ENCODE data around the gene ENTPD6. TPM values are rescaled to one million over a fixed set of nuclear protein-coding genes. Genes with fewer than 3 reads are reported as not detected.

ENTPD6 gene
- total and polyA plus RNA-seq, 4 experiments from 2014 or later, result 42.1 to 94.3 (median 68.0) TPM

DNA sequence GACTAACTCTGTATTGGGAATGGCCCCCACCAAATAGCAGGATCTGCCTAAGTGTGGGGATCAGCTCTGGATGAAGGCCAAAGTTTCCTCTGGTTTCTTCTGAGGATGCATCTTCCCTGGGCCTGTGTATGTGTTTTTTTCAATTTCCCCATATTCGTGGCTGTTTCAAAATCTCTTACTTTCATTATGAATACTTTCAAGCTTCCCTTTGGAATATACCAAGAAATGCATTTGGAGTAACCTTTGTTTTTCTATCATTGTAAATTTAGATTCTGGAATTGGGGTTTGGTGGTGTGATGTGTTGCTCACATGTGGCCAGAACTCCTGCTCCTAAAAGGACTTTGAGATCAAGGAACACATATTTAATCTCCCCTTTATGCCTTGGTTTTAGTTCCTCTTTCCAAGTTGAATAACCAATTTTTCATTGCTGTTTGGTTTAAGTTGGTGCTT, 8.4 kb downstream of the ENTPD6 start:
- Mint-ChIP-seq H3K4me1 (peaks cover 24 to 40% (median 38%) of the 10 kb centered on the region in 4 donors), H3K36me3 (peaks cover 12 to 14% of the 10 kb centered on the region in 2 donors), H3K27me3 (no peaks in the 10 kb centered on the region), H3K9me3 (no peaks in the 10 kb centered on the region), H3K4me3 (no peak overlapping the region), H3K27ac (peak overlapping the region in 2 of 7 donors; percentile 2 to 8)
- Histone ChIP-seq H3K9me3 (ENCODE audit: control insufficient read depth in 1 of 2, low read length in 2 of 2) (no peaks in the 10 kb centered on the region), H3K4me3 (ENCODE audit: low read length in 2 of 2) (no peak overlapping the region), H3K4me1 (ENCODE audit: insufficient read depth, low read length) (no peaks in the 10 kb centered on the region), H3K27me3 (ENCODE audit: insufficient read depth, low read length) (no peaks in the 10 kb centered on the region), H3K27ac (ENCODE audit: low read depth, low read length) (no peak overlapping the region), H3K36me3 (ENCODE audit: insufficient read depth, low read length) (no peaks in the 10 kb centered on the region)
- CTCF ChIA-PET (ENCODE audit: partially characterized antibody), result interaction anchor here (1.2 kb wide), 1 partner anchor 195 kb away, joined by 4 read pairs; no protein-coding TSS in a partner anchor
- POLR2A ChIA-PET (ENCODE audit: partially characterized antibody), result interaction anchor here (2.2 kb wide), 1 partner anchor 9 kb away, joined by 11 read pairs; the partner anchor contains the start of gene ENTPD6
- no peak for DNase-seq
- intact Hi-C loops (cut with micrococcal nuclease), result no loop called here

DNA sequence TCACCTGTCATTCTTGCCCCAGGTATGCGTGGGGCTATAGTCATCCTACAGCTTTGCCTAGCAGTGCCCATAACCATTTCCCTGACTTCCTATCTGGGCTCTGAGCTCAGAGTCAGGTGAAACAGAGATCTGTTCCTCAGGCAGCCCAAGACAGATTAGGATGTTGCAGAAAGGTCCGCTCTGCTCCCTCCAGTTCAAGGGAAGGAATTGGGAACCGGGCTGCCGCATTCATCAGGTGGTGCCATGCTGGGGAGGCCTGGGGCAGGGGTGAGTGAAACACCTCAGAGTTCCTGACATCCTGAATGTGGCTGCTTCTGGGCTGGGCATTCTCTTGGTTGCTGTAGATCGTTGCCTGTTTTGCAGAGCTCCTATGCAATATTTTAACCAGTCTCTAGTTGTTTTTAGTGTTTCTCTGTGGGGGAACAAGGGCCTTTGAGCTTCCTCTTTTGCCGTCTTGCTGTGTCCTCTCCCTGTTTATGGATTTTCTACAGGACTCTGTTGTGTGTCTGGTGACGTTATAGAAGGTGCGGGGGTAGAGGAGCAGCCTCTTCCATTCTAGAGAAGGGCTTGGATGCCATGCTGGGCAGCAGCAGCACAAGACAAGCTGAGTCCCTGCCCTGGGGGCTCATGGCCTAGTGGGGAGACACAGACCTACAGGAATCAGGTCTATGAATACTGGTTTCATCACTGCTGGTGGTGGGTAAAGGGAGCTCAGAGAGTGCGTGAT, 9.2 kb downstream of the ENTPD6 start:
- ChIA-PET CTCF (ENCODE audit: partially characterized antibody) (interaction anchor here (1.2 kb wide), 1 partner anchor 195 kb away, joined by 4 read pairs; no protein-coding TSS in a partner anchor), POLR2A (ENCODE audit: partially characterized antibody) (interaction anchor here (2.2 kb wide), 1 partner anchor 10 kb away, joined by 11 read pairs; the partner anchor contains the start of gene ENTPD6)
- no peak for DNase-seq
- peak overlapping the region in 3 of 7 donors; percentile 29 to 72 (median 62) for H3K27ac Mint-ChIP-seq
- no peak overlapping the region for H3K4me3 Mint-ChIP-seq
- Histone ChIP-seq H3K36me3 (ENCODE audit: insufficient read depth, low read length) (no peaks in the 10 kb centered on the region), H3K4me1 (ENCODE audit: insufficient read depth, low read length) (no peaks in the 10 kb centered on the region), H3K27me3 (ENCODE audit: insufficient read depth, low read length) (no peaks in the 10 kb centered on the region), H3K27ac (ENCODE audit: low read depth, low read length) (no peak overlapping the region), H3K9me3 (ENCODE audit: control insufficient read depth in 1 of 2, low read length in 2 of 2) (no peaks in the 10 kb centered on the region), H3K4me3 (ENCODE audit: low read length in 2 of 2) (no peak overlapping the region)
- H3K9me3 Mint-ChIP-seq, result no peaks in the 10 kb centered on the region
- intact Hi-C loops (cut with micrococcal nuclease), result no loop called here
- H3K4me1 Mint-ChIP-seq, result peaks cover 19 to 34% (median 30%) of the 10 kb centered on the region in 4 donors
- H3K36me3 Mint-ChIP-seq, result peaks cover 14 to 16% of the 10 kb centered on the region in 2 donors
- no peaks in the 10 kb centered on the region for H3K27me3 Mint-ChIP-seq

DNA sequence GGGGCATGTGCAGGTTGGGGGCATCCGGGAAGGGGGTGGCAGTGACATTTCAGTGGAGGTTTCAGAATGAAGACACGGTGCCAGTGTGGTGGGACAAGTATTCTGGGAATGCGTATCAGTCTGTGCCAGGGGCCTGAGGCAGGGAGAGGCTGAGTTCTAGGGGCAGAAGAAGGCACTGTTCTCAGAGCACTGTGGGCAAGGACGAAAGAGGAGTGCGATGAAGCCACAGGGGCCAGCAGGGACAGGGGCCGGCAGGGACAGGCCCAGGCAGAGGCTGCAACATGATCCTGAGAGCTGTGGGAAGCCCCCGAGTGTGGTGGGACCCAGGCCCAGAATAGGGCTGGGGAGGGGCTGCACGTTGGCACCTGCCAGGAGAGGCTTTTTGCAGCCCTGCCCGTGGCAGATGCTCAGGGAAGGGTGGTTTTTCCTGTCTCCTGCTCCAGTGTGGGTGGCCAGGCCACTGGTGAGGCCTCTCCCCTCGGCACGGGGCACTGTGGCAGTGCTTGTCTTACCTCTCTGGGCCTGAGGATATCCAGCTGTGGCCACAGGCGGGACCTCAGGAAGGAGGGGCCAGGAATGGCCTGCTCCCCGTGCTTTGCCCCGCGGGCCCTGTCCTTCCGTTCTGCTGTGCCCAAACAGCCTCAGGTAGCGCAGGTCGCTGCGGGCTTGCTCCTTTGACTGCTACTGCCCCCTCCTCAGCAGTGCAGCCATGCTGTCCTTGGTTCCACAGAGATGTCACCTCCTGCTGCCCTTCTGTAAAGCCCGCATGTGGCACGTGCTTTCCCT, 10.0 kb downstream of the ENTPD6 start:
- Histone ChIP-seq H3K4me3 (ENCODE audit: low read length in 2 of 2) (no peak overlapping the region), H3K27me3 (ENCODE audit: insufficient read depth, low read length) (no peaks in the 10 kb centered on the region), H3K9me3 (ENCODE audit: control insufficient read depth in 1 of 2, low read length in 2 of 2) (no peaks in the 10 kb centered on the region), H3K27ac (ENCODE audit: low read depth, low read length) (no peak overlapping the region), H3K4me1 (ENCODE audit: insufficient read depth, low read length) (no peaks in the 10 kb centered on the region), H3K36me3 (ENCODE audit: insufficient read depth, low read length) (no peaks in the 10 kb centered on the region)
- intact Hi-C loops (cut with micrococcal nuclease), result no loop called here
- no peaks in the 10 kb centered on the region for H3K27me3 Mint-ChIP-seq
- H3K4me3 Mint-ChIP-seq, result no peak overlapping the region
- peak overlapping the region in 3 of 7 donors; percentile 29 to 72 (median 62) for H3K27ac Mint-ChIP-seq
- ChIA-PET CTCF (ENCODE audit: partially characterized antibody) (no interaction called here), POLR2A (ENCODE audit: partially characterized antibody) (interaction anchor here (2.2 kb wide), 1 partner anchor 10 kb away, joined by 11 read pairs; the partner anchor contains the start of gene ENTPD6)
- H3K4me1 Mint-ChIP-seq, result peaks cover 13 to 28% (median 24%) of the 10 kb centered on the region in 4 donors
- DNase-seq, result no peak
- H3K9me3 Mint-ChIP-seq, result no peaks in the 10 kb centered on the region
- peaks cover 16 to 17% of the 10 kb centered on the region in 2 donors for H3K36me3 Mint-ChIP-seq

DNA sequence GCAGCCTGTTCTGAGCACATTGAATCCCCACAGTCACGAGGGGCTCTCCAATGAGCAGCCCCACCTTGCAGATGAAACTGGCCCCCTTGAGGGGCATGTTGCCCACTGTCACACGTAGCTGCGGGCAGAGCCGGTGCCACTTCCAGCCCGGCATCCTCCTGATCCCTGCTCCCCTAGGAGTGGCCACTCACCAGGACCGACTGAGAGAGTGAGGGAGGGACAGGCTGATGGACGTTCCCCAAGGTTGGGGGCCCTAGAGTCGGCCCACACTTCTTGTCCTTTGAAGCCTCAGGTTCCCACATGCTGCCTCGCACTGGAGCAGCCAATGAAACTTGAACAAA, 10.5 kb downstream of the ENTPD6 start:
- H3K36me3 Mint-ChIP-seq, result peaks cover 17% of the 10 kb centered on the region in 2 donors
- H3K27me3 ChIP-seq (ENCODE audit: insufficient read depth, low read length), result no peaks in the 10 kb centered on the region
- no peak overlapping the region for H3K27ac ChIP-seq (ENCODE audit: low read depth, low read length)
- intact Hi-C loops (cut with micrococcal nuclease), result no loop called here
- POLR2A ChIA-PET (ENCODE audit: partially characterized antibody), result no interaction called here
- H3K4me1 Mint-ChIP-seq, result peaks cover 9 to 24% (median 18%) of the 10 kb centered on the region in 4 donors
- no peak for DNase-seq
- no peaks in the 10 kb centered on the region for H3K9me3 ChIP-seq (ENCODE audit: control insufficient read depth in 1 of 2, low read length in 2 of 2)
- H3K36me3 ChIP-seq (ENCODE audit: insufficient read depth, low read length), result no peaks in the 10 kb centered on the region
- no peaks in the 10 kb centered on the region for H3K27me3 Mint-ChIP-seq
- H3K4me3 ChIP-seq (ENCODE audit: low read length in 2 of 2), result no peak overlapping the region
- no peaks in the 10 kb centered on the region for H3K9me3 Mint-ChIP-seq
- H3K4me1 ChIP-seq (ENCODE audit: insufficient read depth, low read length), result no peaks in the 10 kb centered on the region
- CTCF ChIA-PET (ENCODE audit: partially characterized antibody), result no interaction called here
- H3K27ac Mint-ChIP-seq, result no peak overlapping the region
- H3K4me3 Mint-ChIP-seq, result no peak overlapping the region

DNA sequence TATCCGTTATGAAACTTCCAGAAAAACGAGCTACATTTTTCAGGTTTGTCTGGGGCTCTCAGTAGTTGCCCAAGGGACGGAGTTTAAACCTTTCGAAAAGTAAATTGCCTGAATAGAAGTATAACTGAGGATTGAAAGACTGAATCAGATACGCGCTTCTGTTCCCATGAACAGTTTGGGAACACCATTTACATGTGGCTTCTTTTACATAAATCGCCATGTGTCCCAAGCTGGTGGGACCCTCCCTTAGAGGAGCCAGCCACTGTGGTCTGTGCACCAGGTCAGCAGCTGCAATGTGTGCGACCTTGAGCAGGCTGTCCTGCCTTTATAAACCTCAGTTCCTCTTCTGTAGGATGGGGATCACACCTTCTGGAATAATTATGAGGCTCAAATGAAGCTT, 11.0 kb downstream of the ENTPD6 start:
- Histone ChIP-seq H3K9me3 (ENCODE audit: control insufficient read depth in 1 of 2, low read length in 2 of 2) (no peaks in the 10 kb centered on the region), H3K27me3 (ENCODE audit: insufficient read depth, low read length) (no peaks in the 10 kb centered on the region), H3K4me3 (ENCODE audit: low read length in 2 of 2) (no peak overlapping the region), H3K4me1 (ENCODE audit: insufficient read depth, low read length) (no peaks in the 10 kb centered on the region), H3K36me3 (ENCODE audit: insufficient read depth, low read length) (no peaks in the 10 kb centered on the region), H3K27ac (ENCODE audit: low read depth, low read length) (no peak overlapping the region)
- POLR2A ChIA-PET (ENCODE audit: partially characterized antibody), result no interaction called here
- Mint-ChIP-seq H3K4me1 (peaks cover 6 to 20% (median 15%) of the 10 kb centered on the region in 4 donors), H3K36me3 (peaks cover 21 to 23% of the 10 kb centered on the region in 2 donors), H3K27me3 (no peaks in the 10 kb centered on the region), H3K4me3 (no peak overlapping the region), H3K9me3 (no peaks in the 10 kb centered on the region), H3K27ac (no peak overlapping the region)
- CTCF ChIA-PET (ENCODE audit: partially characterized antibody), result no interaction called here
- intact Hi-C loops (cut with micrococcal nuclease), result no loop called here
- DNase-seq, result no peak

DNA sequence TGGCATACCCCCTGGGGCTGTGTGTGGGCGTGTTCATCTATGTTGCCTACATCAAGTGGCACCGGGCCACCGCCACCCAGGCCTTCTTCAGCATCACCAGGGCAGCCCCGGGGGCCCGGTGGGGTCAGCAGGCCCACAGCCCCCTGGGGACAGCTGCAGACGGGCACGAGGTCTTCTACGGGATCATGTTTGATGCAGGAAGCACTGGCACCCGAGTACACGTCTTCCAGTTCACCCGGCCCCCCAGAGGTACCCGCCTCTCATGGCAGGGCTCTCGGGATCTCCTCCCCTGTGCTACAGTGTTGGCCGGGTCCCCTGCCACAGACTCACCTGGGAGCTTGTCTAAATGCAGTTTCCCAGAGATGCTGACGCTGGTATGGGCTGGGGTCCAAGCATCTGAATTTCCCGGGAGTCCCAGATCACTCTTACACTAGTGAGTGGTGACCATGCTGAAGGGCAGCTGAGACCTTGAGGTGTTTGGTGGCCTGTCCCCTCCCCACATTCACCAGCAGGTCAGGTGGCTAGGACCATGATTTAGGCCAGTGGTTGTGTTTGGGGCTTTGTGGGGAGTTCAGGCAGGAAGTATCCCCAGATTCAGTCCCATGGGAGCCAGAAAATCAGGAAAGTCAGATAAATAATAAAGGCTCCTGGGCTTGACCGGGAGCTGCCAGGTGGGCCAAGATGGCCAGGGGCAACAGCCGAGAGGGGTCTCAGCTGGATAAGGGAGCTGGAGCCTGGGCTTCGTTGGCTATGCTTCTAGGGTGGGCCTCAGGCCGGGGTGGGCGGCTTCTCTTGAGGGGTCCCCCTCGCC, 11.8 kb downstream of the ENTPD6 start:
- Histone ChIP-seq H3K9me3 (ENCODE audit: control insufficient read depth in 1 of 2, low read length in 2 of 2) (no peaks in the 10 kb centered on the region), H3K27me3 (ENCODE audit: insufficient read depth, low read length) (no peaks in the 10 kb centered on the region), H3K4me1 (ENCODE audit: insufficient read depth, low read length) (no peaks in the 10 kb centered on the region), H3K27ac (ENCODE audit: low read depth, low read length) (no peak overlapping the region), H3K36me3 (ENCODE audit: insufficient read depth, low read length) (peaks cover 7% of the 10 kb centered on the region), H3K4me3 (ENCODE audit: low read length in 2 of 2) (no peak overlapping the region)
- POLR2A ChIA-PET (ENCODE audit: partially characterized antibody), result no interaction called here
- intact Hi-C loops (cut with micrococcal nuclease), result no loop called here
- Mint-ChIP-seq H3K27me3 (no peaks in the 10 kb centered on the region), H3K36me3 (peaks cover 22 to 31% of the 10 kb centered on the region in 2 donors), H3K4me1 (peaks cover 4 to 16% (median 10%) of the 10 kb centered on the region in 4 donors), H3K27ac (no peak overlapping the region), H3K4me3 (no peak overlapping the region), H3K9me3 (no peaks in the 10 kb centered on the region)
- no peak for DNase-seq
- CTCF ChIA-PET (ENCODE audit: partially characterized antibody), result no interaction called here
